HG02678 (cell line): Measurements from ENCODE around the gene CABP2.
"Not testable (repeated sequence)": the region's sequence is repeated elsewhere in the genome, so short reads cannot be mapped to it uniquely, and the experiment has no call there.

ENCODE experiments used
- ATAC-seq: cut with Tn5 transposase; IDR thresholded peaks from one replicate; pipeline ENCODE4 v1.9.1; 2021; ENCODE audit warnings: mild to moderate bottlenecking, moderate library complexity; ENCODE audit not compliant: unreplicated experiment

The CABP2 gene

DNA sequence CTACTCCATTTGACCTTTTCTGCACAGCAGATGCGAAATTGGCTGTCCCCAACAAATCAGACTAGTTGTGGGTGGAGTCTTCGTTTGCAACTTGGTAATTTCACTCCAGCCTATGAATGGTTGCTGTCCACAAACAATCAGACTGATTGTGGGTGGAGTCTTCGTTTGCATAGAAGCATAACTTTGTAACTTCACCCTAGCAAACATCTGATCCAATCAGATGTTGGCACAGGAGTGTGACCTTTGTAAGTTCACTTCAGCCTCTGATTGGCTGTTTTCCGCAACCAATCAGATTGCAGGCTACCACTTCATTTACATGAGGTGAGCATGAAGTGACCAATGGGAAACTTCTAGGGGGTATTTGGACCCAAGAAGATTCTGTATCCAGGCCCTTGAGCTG lies 16.3 kb upstream of the CABP2 start:
- ATAC-seq = no peak

DNA sequence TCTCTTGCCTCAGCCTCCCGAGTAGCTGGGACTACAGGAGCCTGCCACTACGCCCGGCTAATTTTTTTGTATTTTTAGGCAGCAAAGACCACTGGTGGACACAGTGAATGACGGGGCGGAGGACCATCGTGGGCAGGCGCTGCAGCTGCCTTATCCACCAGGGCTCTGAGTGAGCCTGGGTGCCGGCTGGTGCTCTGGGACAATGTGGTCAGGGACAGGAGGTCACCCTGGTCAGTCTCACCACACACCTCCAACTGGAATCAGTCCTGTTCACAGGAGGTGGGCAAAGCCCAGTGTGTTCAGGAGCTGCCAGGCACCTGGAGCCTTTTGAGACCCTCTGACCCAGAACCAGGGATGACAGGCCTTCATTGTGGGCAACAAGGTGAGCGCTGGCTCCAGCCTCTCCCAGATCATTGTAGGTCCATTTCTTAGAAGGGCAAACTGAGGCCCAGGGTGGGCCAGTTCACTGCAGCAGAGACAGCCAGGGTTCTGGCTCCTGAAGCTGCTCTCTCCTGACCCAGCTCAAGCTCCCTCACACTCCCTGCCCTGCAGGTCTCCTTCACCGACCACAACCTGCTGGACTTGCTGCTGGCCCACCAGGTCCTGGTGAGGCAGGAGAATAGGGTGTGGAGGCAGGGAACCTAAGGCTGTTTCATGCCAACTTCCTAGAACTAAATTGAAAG lies 15.7 kb upstream of the CABP2 start:
- no peak for ATAC-seq

DNA sequence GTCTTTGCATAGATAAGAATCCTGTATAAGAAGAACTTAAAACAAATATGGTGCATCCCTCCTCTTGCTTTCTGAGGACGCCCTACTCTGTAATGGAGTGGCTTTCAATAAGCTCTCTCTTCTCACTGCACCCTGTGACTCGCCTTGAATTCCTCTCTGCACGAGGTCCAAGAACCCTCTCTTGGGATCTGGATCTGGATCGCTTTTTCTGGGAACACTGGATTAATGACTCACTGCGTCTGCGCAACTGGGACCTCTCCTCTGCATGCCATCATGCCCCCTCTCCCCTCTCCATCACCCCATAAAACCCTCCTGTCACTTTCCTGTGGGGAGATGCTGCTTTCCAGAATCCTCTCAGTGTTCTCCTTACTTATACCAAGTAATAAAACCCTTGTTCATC lies 15.1 kb upstream of the CABP2 start:
- ATAC-seq = no peak

DNA sequence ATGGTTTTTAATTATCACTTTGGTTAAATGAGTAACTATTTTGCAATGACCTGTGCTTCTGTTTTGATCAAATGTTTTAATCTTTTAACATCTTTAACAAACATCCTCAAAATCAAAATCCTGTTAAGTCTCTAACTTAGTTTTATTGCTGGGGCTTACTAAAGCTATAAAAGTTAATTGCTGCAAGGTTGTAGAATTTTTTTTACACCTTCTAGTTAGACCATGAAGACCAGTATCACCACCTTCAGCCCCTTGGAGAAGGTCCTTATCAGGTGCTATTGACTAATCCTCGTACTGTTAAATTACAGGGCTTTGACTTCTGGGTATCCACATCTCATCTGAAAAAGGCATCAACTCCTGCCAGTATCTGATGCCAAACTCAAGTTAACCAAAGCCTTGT lies 12.3 kb upstream of the CABP2 start:
- ATAC-seq = no peak

DNA sequence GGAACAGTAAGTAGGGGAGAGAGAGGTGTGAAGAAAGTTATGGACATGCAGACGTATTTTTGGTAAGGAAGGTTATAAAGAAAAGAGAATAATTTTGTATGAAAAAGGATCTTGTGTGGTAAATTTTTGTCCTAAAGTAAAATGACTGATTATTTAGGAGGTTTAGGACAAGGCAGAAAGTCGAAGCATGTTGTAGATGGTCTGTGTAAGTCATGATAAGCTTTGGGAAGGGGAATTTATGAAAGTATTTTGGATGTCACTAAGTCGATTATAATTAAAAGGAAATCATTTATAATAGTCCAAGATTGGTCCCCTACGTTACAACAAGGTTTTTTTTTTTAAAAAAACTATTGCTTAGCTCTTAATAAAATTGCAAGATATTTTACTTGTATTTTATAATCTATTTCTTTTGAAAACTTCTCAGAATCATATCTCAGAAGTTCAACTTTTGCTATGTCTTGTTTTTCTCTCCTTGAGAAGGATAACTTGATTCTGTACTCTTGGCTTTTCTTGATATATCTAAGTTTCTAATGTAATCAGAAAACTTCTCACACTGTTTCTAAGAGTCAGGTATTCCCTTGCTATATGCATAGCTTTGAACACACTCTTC lies 10.9 kb upstream of the CABP2 start:
- ATAC-seq = no peak

DNA sequence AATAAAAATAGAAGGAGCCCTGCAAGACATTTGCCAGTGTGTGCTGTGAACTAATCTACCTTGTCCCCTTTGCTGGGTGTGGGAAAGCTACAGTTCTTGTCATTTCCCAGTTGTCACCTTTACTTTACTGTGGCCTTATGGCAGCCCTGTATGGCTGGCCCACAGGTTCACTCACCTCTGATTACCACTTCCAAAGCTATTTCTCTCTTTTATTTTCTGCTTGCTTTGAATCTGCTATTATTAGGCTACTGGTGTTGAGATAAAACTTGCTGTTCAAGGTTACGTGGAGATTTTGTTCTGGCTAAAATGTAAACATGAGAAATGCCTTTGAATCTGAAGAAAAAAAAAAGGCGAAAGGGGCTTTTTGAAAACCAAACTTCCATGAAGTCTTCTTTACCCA lies 9.6 kb upstream of the CABP2 start:
- no peak for ATAC-seq

DNA sequence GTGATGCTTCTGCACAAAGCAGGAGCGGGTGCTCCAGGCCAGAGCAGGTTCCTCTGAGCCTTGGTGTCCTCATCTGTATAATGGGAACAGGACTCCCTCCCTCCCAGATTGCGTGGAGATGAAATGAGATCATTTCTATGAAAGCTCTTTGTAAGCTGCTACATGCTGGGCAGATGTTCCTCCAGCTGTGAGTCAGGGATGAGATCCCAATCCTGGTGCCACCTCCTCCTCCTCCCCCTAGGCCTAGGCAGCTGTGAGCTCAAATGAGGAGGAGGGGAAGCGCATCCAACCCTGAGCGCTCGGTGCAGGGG lies 7.0 kb upstream of the CABP2 start:
- ATAC-seq = no peak

DNA sequence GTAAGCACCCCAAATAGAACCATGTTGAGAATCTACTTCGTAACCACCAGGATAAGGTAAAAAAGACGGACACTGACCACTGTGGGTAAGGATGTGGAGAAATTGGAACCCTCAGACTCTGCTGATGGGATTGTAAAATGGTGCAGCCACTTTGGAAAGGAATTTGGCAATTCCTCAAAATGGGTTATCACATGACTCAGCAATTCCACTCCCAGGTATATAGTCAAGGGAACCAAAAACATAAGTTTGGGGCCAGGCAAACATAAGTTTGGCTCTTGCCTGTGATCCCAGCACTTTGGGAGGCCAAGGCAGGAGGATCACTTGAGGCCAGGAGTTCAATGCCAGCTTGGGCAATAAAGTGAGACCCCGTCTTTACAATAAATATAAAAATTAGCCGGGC lies 5.1 kb upstream of the CABP2 start:
- ATAC-seq = no peak

DNA sequence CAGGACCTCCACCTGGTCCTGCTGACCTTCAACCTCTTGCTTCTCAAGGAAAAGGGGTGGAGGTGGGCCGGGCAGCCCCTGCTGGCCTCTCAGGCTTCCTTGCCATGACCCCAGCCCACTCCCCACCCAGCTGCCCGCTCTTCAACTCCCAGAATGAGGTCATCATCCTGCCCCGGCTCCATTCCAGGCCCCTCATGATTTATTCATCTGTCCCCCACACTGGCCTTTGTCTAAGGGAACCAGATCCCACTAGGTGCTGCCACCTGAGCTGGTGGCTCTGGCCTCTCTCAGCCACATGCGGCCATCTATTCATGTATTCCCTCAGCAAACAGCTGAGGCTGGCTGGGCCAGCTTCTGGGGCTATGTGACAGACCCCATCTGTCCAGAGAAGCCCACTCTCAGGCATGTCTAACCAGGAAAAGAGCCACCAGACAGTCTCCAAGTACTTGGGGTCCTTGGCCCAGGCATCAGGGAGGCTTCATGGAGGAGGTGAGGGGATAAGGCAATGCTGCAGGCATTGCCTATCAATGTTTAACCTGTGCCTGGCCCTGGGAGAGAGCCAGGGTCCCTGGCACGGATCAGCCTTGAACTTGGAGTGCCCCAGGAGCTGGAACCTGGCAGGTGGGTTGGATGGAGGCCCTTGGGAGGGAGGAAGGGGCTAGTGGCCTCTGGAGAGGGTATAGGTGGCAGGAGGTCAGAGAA lies 2.2 kb upstream of the CABP2 start:
- ATAC-seq = no peak

DNA sequence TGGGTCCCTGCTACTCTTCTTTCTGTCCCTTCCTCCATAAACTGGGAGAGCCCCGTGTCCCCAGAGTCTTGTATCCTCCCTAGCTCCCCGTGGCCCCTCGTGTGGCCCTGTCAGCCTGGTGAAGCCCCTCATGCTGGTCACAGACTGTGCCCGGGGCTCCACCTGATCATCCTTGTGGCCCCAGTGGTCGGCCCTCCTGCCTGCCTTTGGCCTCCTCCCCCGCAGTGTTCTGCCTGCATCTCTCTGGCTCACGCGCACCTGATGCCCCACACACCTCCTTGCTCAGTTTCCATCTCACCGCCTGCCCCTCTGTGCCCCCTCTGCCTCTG lies 1.2 kb upstream of the CABP2 start:
- ATAC-seq = no peak

DNA sequence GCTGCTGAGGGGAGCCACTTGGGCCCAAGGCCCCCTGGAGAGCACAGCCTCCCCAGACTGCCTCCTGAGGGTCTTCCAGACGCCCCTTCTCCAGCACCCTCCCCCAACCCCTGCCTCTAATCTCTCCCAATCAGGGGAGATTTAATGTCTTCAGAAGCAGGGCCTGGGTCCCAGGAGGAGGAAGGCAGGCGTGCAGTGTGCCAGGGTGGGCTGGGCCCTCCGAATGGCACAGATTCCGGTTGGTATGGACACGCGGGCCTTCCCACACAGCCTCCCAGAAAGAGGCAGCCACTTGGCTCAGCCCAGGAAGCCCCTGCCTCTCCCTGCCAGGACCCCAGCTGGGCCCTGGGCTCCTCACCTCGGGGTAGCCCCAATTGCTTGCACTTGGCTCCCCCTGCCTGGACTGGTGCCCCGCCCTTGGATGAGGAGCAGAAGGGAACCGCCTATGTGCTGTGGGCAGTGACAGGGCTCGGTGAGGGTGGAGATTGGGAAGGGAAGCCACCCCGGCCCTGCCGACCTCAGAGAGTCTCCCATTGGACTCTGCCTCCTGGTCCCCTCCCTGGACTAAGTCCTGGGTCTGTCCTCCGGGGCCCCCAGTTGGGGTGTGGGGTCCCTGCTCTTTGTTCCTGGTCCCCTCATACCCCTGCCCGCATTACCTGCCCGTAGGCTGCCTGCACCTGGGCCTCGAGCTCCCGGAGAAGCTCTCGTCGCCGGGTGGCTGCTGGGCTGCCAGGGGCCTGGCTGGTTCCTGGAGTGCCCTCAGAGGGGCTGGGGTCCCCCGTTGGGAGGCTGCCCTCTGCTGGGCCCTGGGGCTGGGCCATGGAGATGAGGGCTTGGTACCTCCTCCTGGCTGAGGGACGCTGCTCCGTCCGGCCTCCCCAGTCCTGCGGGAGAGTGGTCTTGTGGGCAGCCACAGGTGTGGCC lies 572 bp upstream of the CABP2 start:
- ATAC-seq = no peak

DNA sequence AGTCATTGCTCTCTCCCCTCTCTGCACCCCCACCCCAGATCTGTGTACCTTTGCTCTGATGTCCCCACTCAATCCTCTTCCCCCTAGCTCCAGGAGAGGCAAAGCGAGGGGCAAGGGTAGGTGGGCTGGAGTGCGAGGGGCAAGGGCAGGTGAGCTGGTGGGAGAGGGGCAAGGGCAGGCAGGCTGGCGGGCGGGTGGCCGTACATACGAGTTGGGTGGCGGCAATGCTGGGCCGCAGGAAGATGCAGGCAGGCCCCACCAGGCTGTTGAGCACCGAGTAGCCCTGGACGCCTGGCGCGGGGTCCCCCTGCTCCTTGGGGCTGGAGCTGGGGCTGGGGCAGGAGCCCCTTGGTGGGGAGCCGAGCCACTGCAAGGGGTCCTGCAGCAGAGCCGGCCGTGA lies 908 bp downstream of the CABP2 start:
- no peak for ATAC-seq

DNA sequence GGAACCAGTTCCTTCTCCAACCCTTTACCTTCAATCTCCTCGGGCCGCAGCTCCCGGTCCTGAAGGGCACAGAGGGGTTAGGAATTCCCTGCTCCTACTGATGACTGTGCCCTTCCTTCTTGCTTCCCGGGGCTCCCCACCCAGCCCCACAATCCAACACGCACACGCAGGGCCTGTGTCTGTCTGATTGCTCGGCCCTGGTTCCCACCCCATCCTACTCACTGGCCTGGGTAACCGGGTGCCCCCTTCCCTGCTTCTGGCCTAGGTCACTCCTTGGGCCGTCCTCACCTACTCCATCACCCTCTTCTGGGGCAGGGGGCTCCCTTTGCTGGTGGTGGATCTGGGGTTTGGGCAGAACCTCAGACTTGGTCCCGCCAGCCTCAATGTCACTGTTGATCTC lies 1.3 kb downstream of the CABP2 start:
- no peak for ATAC-seq

DNA sequence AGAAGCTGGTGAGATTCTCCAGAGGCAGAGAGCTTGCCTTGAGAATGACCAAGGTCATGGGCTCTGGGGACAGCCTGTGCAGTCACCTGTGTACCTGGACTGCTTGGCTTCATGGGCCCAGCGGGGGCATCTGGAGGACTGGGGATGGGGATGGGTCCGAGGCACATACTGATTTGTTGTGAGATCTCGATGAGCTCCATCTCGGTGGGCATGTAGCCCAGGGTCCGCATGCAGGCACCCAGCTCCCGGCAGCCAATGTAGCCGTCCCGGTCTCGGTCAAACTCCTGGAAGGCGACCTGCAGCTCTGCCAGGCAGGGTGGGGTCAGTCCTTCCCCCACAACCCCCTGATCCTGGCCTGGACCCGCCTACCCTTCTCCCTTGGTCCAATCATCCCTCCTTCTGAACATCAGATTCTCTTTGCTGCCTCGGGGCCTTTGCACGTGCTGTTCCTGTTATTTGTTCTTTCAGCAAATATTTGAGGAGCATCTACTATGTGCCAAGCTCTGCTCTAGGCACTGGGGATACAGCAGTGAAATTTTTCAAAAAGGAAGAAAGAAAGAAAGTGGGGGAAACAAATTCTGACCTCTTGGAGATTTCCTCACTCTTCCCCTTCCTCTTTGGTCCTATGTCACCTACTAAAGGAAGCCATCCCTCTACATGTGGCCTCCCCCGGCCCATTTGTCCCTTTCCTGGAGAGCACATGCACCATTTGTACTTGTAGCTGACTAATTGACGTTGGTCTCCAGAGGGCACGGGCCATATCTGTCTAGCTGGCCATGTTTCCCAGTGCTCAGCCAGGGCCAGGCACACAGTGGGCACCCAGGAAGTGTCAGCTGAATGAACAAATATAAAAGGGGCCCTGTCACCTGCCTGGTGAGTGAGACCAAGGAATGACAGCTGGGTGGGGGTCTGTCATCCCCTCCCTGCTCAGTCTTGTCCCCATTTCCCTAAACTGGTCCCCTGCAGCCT lies 2.1 kb downstream of the CABP2 start:
- no peak for ATAC-seq

DNA sequence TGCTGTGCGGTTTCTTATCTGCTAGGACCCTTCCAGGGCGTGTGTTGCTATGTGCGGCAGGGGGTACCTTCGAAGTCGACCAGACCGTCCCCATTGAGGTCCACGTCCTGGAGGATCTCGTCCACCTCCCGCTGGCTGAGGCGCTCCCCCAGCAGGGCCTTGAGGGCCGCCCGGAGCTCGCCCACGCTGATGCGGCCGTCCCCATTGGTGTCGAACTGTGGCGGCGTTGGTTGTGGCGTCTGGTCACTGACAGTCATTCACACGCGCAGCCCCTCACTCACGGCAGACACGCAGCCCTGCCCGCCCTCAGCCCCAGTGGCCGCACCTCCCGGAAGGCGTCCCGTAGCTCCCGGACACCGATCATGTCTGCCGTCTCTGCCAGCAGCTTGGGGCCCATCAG lies 3.5 kb downstream of the CABP2 start:
- no peak for ATAC-seq

DNA sequence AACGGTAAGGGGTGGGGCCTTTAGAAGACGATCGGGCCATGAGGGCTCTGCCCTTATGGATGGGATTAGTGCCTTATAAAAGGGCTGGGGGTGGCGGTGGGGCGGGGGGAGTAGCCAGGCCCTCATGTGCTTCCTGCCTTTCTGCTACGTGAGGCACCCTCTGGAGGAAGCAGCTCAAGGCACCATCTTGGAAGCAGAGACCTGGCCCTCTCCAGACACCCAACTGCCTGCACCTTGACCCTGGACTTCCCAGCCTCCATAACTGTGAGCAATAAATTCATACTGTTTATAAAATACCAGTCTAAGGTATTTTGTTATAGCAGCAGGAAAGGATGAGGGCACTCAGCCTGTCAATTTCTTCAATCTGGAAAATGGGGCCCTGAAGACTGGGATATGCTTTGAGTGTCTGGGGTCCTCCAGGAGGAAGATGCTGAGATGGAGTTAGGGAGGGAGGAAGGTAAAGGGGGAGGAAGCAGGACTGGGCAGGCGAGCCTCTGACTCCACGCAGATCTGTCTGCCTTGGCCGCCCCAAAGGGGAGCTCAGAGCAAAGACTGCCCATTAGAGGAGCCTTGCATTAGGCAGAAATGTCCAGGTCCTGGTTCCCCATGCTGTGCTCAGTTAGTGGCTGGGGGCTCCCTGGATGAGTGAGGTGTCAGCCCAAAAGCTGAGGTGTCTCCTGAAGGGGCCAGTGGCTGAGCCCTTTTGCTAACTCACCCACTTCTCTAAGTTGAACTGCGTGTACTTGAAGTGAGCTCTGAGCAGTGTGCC lies 5.3 kb downstream of the CABP2 start:
- ATAC-seq = no peak

DNA sequence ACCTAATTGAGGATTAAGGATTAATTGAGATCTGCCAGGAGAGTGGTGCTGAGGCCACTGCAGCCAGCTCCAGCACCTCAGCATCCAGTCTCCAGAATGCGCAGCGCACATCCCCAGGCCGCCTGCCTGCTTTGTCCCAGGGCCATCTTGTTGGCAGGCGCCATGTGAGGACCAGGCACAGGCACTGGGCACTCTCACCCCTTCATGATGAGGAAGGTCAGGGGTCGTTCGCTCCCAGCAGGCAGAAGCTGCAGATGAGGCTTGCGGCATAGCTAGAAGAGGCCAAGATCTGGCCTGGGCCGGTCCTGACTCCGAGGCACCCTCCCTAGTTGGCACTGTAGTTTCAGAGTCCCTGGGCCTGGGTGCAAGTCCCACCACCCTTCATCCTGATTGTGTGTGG lies 6.4 kb downstream of the CABP2 start:
- no peak for ATAC-seq

DNA sequence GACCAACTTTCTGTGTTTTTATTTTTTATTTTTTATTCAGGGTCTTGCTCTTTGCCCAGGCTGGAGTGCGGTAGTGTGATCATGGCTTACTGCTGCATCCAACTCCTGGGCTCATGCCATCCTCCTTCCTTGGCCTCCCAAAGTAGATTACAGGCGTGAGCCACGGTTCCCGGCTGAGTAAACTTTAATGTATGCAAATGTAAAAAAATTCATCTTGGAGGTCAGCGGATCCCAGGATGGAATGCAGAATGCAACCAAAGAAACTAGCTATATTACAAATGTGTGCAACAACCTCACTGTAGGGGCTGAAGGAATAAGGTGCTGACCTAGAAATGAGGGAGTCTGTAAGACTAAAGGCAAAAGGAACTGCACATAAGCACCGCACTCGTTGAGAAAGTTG lies 9.1 kb downstream of the CABP2 start:
- ATAC-seq = no peak

DNA sequence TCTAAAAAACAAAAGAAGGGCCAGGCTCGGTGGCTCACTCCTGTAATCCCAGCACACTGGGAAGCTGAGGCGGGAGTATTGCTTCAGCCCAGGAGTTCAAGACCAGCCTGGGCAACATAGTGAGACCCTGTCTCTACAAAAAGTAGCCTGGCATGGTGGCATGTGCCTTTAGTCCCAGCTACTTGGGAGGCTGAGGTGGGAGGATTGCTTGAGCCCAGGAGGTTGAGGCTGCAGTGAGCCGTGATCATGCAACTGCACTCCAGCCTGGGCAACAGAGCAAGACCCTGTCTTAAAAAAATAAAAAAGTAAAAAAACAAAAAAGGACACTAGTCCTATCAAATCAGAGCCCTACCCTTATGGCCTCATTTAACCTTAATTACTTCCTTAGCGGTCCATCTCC lies 11.7 kb downstream of the CABP2 start:
- not testable (repeated sequence) for ATAC-seq

DNA sequence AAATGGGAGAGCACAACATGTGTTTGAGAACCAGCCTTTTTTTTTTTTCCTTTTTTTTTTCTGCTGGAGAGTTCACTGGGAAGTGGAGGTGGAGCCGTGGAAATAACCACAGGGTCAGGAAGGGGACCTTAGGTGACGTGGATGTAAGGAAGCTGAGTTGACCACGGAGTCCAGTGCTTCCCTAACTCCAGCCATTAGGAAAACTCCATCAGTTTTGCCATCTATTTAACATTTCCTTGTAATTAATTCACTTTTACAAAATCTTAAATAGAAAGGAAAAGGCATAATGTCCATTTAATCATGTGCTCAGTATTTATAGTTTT lies 13.3 kb downstream of the CABP2 start:
- ATAC-seq = no peak
